ENCODE data around the gene DNMT3A.
A peak's percentile ranks its signal among the peaks of the same experiment; 100 is the strongest.

Gene DNMT3A

DNA sequence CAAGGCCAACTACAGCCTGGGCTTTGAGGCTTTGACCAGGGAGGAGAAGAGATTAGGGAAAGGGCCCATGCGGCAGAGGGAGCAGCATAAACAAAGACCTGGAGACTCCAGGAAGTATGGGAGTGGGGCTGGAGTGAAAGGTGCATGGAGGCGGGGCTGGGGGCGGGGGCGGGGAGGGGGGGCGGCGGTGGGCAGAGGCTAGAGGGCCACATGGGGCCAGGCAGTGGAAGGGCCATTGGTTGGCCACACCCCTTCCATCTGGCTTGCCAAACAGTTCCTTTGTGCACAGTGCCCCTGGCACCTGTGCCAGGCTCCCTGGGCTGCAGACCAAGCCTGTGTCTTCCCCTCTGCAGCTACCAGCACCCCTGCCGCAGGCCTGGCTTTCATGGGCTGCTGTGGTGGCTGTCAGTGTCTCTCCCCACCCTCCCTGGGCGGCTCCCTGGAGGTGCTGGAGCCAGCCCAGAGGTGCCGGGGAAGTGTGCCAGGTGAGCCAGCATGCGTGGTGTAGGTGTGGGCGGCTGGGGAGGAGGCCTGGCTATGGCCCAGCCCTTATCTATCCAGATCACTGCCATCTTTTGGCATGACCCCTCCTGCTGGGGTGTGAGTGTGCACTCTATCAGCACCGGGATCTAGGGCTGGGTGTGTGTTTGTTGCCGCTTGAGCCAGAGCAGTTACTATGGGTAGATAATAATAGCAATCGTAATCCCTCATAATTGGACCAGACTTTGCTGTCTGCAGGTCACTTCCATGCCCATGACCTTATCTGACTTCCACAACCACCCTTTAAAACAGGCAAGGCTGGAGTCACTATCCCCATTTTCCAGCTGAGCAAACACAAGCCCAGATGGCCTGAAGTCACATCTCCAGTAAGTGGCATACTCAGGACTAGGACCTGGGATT, 30.5 kb downstream of the DNMT3A start:
- TF ChIP-seq, protein P1, sequence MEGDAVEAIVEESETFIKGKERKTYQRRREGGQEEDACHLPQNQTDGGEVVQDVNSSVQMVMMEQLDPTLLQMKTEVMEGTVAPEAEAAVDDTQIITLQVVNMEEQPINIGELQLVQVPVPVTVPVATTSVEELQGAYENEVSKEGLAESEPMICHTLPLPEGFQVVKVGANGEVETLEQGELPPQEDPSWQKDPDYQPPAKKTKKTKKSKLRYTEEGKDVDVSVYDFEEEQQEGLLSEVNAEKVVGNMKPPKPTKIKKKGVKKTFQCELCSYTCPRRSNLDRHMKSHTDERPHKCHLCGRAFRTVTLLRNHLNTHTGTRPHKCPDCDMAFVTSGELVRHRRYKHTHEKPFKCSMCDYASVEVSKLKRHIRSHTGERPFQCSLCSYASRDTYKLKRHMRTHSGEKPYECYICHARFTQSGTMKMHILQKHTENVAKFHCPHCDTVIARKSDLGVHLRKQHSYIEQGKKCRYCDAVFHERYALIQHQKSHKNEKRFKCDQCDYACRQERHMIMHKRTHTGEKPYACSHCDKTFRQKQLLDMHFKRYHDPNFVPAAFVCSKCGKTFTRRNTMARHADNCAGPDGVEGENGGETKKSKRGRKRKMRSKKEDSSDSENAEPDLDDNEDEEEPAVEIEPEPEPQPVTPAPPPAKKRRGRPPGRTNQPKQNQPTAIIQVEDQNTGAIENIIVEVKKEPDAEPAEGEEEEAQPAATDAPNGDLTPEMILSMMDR (IDR thresholded peaks at IDR 0.05; ENCODE audit: low read depth, low read length), result no peak
- no peak overlapping the region for H3K4me3 ChIP-seq (ENCODE audit: low read depth, low read length)
- in situ Hi-C loops (cut with HindIII; ENCODE audit: low sequenced_read_pairs), result no loop called here
- no peak for DNase-seq (ENCODE audit: low read depth, low spot score)

DNA sequence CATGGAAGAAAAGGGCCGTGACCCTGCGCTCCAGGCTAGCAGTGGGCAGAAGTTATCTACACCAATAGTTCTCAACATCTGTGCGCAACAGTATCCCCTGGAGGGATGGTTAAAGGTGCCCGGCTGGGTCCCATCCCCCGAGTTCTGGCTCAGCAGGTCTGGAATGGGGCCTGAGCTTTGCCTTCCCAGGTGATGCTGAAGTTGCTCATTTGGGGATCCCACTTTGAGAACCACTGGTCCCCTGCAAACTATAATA, 31.1 kb downstream of the DNMT3A start:
- no peak overlapping the region for H3K4me3 ChIP-seq (ENCODE audit: low read depth, low read length)
- no peak for DNase-seq (ENCODE audit: low read depth, low spot score)
- TF ChIP-seq, protein P1 (IDR thresholded peaks at IDR 0.05; ENCODE audit: low read depth, low read length), result no peak
- in situ Hi-C loops (cut with HindIII; ENCODE audit: low sequenced_read_pairs), result no loop called here

DNA sequence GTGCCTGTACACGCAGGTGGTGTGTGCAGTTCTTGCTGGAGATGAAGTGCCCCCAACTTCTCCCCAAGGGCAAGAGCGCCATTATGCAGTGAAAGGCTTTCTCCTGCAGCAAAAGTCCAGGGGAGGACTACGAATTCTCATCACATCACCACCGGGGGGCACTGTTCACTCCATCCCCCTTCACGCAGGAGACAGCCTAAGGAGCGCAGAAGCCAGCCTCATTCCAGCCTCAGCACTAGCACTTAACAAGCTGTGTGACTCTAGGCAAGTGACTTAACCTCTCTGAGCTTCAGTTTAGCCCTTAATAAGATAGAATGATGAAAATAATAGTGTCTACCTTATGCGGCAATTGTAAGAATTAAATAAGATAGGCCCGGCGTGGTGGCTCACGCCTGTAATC, 32.3 kb downstream of the DNMT3A start:
- in situ Hi-C loops (cut with HindIII; ENCODE audit: low sequenced_read_pairs), result no loop called here
- H3K4me3 ChIP-seq (ENCODE audit: low read depth, low read length), result no peak overlapping the region
- TF ChIP-seq, protein P1 (IDR thresholded peaks at IDR 0.05; ENCODE audit: low read depth, low read length), result peak; percentile 55
- DNase-seq (ENCODE audit: low read depth, low spot score), result peak; percentile 37

DNA sequence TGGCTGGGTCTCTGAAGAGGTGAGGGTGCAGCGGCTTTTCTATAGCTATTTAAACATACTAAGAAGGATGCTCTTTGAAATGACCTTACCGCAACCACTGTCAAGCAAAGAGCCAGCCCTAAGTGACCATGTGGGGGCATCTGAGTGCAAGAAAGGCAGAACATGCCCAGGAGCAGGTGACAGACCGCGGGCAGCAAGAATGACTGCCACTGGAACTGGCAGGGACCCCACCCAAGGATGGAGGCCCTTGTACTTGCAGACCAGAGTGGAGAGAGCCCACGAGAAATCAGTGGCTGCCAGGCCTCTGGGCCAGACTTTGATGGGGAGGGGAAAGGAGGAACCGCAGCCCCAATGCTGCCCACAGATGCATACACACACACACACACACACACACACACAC, 33.1 kb downstream of the DNMT3A start:
- TF ChIP-seq, protein P1 (IDR thresholded peaks at IDR 0.05; ENCODE audit: low read depth, low read length), result no peak
- no peak for DNase-seq (ENCODE audit: low read depth, low spot score)
- H3K4me3 ChIP-seq (ENCODE audit: low read depth, low read length), result no peak overlapping the region
- in situ Hi-C loops (cut with HindIII; ENCODE audit: low sequenced_read_pairs), result no loop called here

DNA sequence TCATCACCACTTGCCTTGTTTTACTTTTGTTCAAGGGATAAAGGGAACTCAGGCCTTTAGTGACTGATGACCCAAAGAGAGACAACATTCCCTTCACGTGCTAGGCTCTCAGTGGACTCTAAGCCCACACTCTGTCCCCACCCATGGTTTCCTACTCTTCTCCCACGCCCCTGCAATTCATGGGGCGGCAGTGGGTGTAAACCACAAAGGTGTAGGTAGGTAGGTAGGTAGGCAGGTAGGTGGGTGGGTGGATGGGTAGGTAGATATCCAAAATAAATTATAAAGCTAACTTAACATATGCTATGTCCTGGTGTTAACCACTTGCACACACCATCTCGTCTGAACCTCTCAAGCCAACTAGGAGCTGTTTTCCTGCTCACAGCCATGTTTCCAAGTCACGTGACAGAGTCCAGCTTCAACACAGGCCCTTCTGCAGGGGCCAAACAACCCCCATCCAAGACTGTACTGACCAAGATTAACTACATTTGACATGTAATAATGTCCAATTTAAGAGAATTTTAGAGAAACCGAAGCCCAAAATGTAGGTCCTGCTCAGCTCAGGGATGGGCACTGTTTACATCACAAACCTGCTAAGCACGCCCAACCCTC, 33.7 kb downstream of the DNMT3A start:
- in situ Hi-C loops (cut with HindIII; ENCODE audit: low sequenced_read_pairs), result no loop called here
- no peak for DNase-seq (ENCODE audit: low read depth, low spot score)
- TF ChIP-seq, protein P1 (IDR thresholded peaks at IDR 0.05; ENCODE audit: low read depth, low read length), result no peak
- no peak overlapping the region for H3K4me3 ChIP-seq (ENCODE audit: low read depth, low read length)

DNA sequence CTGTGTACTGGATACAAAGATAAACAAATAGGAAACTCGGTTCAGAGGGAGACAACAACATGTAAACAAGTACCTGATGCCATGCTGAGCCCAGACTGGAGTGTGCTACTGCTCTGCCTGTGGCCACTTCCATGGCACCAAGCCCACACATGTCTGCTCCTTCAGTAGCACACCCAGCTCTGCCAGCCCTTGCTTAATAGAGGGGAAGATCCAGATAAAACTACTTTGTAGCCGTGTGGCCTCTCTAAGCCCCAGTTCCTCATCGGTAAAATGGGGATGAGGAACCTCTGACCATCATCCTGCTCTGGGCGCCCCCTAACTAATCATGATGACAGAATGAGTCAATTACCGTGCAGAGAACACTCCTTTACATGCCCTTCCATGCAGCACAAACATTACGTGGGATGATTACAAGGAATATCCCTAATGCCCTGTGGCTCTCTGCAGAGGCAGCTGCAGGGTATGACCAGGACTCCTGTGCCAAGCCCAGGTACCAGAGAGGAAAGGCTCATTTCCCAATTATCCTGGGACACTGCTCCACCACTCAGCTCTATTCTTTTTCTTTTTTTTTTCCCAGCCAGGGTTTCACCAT, 34.9 kb downstream of the DNMT3A start:
- DNase-seq (ENCODE audit: low read depth, low spot score), result no peak
- TF ChIP-seq, protein P1 (IDR thresholded peaks at IDR 0.05; ENCODE audit: low read depth, low read length), result no peak
- in situ Hi-C loops (cut with HindIII; ENCODE audit: low sequenced_read_pairs), result no loop called here
- no peak overlapping the region for H3K4me3 ChIP-seq (ENCODE audit: low read depth, low read length)

All from astrocyte of the spinal cord (primary cell).